K562 (cell line): ENCODE data around the gene NQO2. TPM values are rescaled to one million over a fixed set of nuclear protein-coding genes. Genes with fewer than 3 reads are reported as not detected.
A peak's percentile ranks its signal among the peaks of the same experiment; 100 is the strongest.

Experiments used
- ATF3 ChIP-seq, 2 experiments: fragments of 450-650 bp in 1 of 2; sonication (generic) in 1 of 2; formaldehyde crosslinking in 1 of 2; IDR thresholded peaks in 1 of 2; conservative IDR thresholded peaks in 1 of 2; 2 replicates each; pipeline versions ENCODE4 v1.6.1 to v1.8.1; 2016 to 2023; ENCODE audit warnings: mild to moderate bottlenecking in 2 of 2, moderate library complexity in 2 of 2, inconsistent platforms in 1 of 2, missing genetic modification reagents in 1 of 2
- CREB5 ChIP-seq: fragments of 250-450 bp; sonication (Bioruptor Pico); IDR thresholded peaks from 2 replicates; pipeline ENCODE4 v1.5.0; 2020; ENCODE audit warnings: mild to moderate bottlenecking
- ESRRB ChIP-seq: fragments of 250-450 bp; sonication (Bioruptor Pico); IDR thresholded peaks from 2 replicates; pipeline ENCODE4 v1.5.0; 2020; ENCODE audit warnings: mild to moderate bottlenecking, moderate library complexity, borderline replicate concordance
- FIP1L1 ChIP-seq: fragments of 200-400 bp; formaldehyde crosslinking; IDR thresholded peaks from 2 replicates; pipeline ENCODE4 v1.6.1; 2018; ENCODE audit warnings: mild to moderate bottlenecking, low read depth, low read length; ENCODE audit not compliant: poor library complexity, severe bottlenecking
- FOXK1 ChIP-seq: sonication (generic); formaldehyde crosslinking; IDR thresholded peaks from 2 replicates; pipeline ENCODE4 v1.8.0; 2022; ENCODE audit warnings: missing genetic modification reagents, mild to moderate bottlenecking, borderline replicate concordance
- HDAC2 ChIP-seq: fragments of 450-650 bp; IDR thresholded peaks from 2 replicates; pipeline ENCODE4 v1.6.1; 2016; ENCODE audit warnings: mild to moderate bottlenecking
- IFI16 ChIP-seq: fragments of 250-450 bp; sonication (Bioruptor Pico); IDR thresholded peaks from 2 replicates; pipeline ENCODE4 v2.1.2; 2022; ENCODE audit warnings: mild to moderate bottlenecking, inconsistent platforms
- IRF9 ChIP-seq: fragments of 450-650 bp; IDR thresholded peaks from 2 replicates; pipeline ENCODE4 v1.6.1; 2016; ENCODE audit warnings: missing biosample characterization, missing genetic modification characterization
- MECOM ChIP-seq: fragments of 250-450 bp; sonication (Bioruptor Pico); IDR thresholded peaks from 2 replicates; pipeline ENCODE4 v1.8.0; 2022; ENCODE audit warnings: inconsistent platforms
- MEF2A ChIP-seq: IDR thresholded peaks from 2 replicates; pipeline ENCODE4 v1.6.1; 2011; ENCODE audit warnings: low read depth, mild to moderate bottlenecking, low read length, moderate library complexity; ENCODE audit not compliant: control insufficient read depth
- NEUROD1 ChIP-seq: fragments of 150-350 bp; IDR thresholded peaks from 2 replicates; pipeline ENCODE4 v1.6.1; 2014; ENCODE audit warnings: borderline replicate concordance, low read length, low read depth; ENCODE audit not compliant: partially characterized antibody
- NFATC3 ChIP-seq: fragments of 450-650 bp; IDR thresholded peaks from 2 replicates; pipeline ENCODE4 v1.6.1; 2017; ENCODE audit warnings: mild to moderate bottlenecking
- PHB ChIP-seq: fragments of 250-450 bp; sonication (Bioruptor Pico); IDR thresholded peaks from 2 replicates; pipeline ENCODE4 v1.5.0; 2021
- RHOXF2B ChIP-seq: fragments of 250-450 bp; sonication (Bioruptor Pico); conservative IDR thresholded peaks from 2 replicates; pipeline ENCODE4 v1.5.1; 2021
- TAL1 ChIP-seq: fragments of 450-650 bp; IDR thresholded peaks from 2 replicates; pipeline ENCODE4 v1.6.1; 2016; ENCODE audit warnings: mild to moderate bottlenecking
- THAP7 ChIP-seq: fragments of 250-450 bp; sonication (Bioruptor Pico); IDR thresholded peaks from 2 replicates; pipeline ENCODE4 v1.5.0; 2021
- ZBED1 ChIP-seq: IDR thresholded peaks from 2 replicates; pipeline ENCODE4 v1.6.1; 2014
- ZBTB43 ChIP-seq: sonication (generic); formaldehyde crosslinking; IDR thresholded peaks from 2 replicates; pipeline ENCODE4 v1.8.0; 2023; ENCODE audit warnings: mild to moderate bottlenecking, missing genetic modification reagents
- ZFPM2 ChIP-seq: fragments of 250-450 bp; sonication (Bioruptor Pico); IDR thresholded peaks from 2 replicates; pipeline ENCODE4 v1.5.1; 2022; ENCODE audit warnings: mild to moderate bottlenecking
- ZNF280B ChIP-seq: fragments of 250-450 bp; sonication (Bioruptor Pico); IDR thresholded peaks from 2 replicates; pipeline ENCODE4 v1.5.1; 2021; ENCODE audit warnings: mild to moderate bottlenecking
- ZNF76 ChIP-seq: fragments of 250-450 bp; sonication (Bioruptor Pico); IDR thresholded peaks from 2 replicates; pipeline ENCODE4 v1.4.0; 2020; ENCODE audit warnings: mild to moderate bottlenecking, moderate library complexity, borderline replicate concordance
- polyA plus RNA-seq, 8 experiments: library from polyadenylated mRNA; depleted of rRNA in 4 of 8; stranded (reverse) in 5 of 8; unstranded in 3 of 8; fragments of >200 nt; fragmentation: Nextera tagmentation in 2 of 8; fragmentation: Illumina TruSeq in 1 of 8; extraction: Ambion mirVana in 2 of 8; extraction: Trizol in 1 of 8; gene quantifications; 2 replicates each; pipeline versions ENCODE4 v1.2.1 to v1.2.3, GENCODE V29; 2011 to 2014; ENCODE audit warnings: inconsistent platforms in 1 of 8, missing spikeins in 1 of 8
- total RNA-seq, 7 experiments: library from RNA; depleted of rRNA in 6 of 7; stranded (reverse); fragments of >200 nt in 6 of 7; fragmentation: Illumina TruSeq in 2 of 7; extraction: Trizol in 2 of 7; gene quantifications; 2 replicates each; pipeline versions ENCODE4 v1.2.1 to v1.2.3, GENCODE V29; 2011 to 2021; ENCODE audit warnings: low replicate concordance in 1 of 7

Gene NQO2
- total and polyA plus RNA-seq, 9 of the 15 experiments (the other 6 are each of a cell fraction or from before 2014, with no cell fraction given), result 54.6 to 214 (median 116) TPM

- TF ChIP-seq CREB5 (CRISPR knock-in tag) (no peak), HDAC2 (peak; percentile 69; the same call in 1 of the 2 replicates), THAP7 (CRISPR knock-in tag) (0 out of 2 replicates have a peak, but pooled peaks have one; percentile 39), MEF2A (no peak), ESRRB (no peak), NEUROD1 (peak; percentile 50), RHOXF2B (no peak; the same call in 1 of the 2 replicates), PHB (CRISPR knock-in tag) (peak; percentile 96), IFI16 (CRISPR knock-in tag) (no peak), IRF9 (tag) (no peak), ZNF280B (CRISPR knock-in tag) (no peak), FOXK1 (CRISPR knock-in tag) (peak; percentile 73), ZBED1 (no peak; the same call in 1 of the 2 replicates), NFATC3 (no peak), FIP1L1 (peak; percentile 81), MECOM (no peak), TAL1 (no peak), ZBTB43 (CRISPR knock-in tag) (no peak), ATF3 (IDR thresholded peaks at IDR 0.05) (no peak), ATF3 (CRISPR knock-in tag; conservative IDR thresholded peaks at IDR 0.05) (no peak), ZNF76 (CRISPR knock-in tag) (peak; percentile 81; the same call in 1 of the 2 replicates), ZFPM2 (no peak)
These were observed 64.3 kb downstream of the NQO2 start (continued) for GRCh38 chr6:3063733-3064700.
